Keratinocyte (primary cell): ENCODE measurements around the gene NHLRC2. TPM values are rescaled to one million over a fixed set of nuclear protein-coding genes. Genes with fewer than 3 reads are reported as not detected.

Source experiments
- DNase-seq: peaks from one replicate; pipeline ENCODE4 v3.0.0-alpha.2; 2011; ENCODE audit warnings: low read depth, missing footprints, low spot score
- FAIRE-seq: peaks from 2 replicates; lab custom pipeline; 2011; peaks lifted over from hg19 to GRCh38; lab: Jason Lieb, UNC
- H2AFZ ChIP-seq: 2 replicates; pipeline ENCODE4 v1.6.0; 2012; ENCODE audit warnings: low read length, control low read depth, inconsistent platforms; ENCODE audit not compliant: control insufficient read depth
- H3K27ac ChIP-seq: 2 replicates; pipeline ENCODE4 v1.5.1; 2011; ENCODE audit warnings: low read length; ENCODE audit not compliant: control insufficient read depth, insufficient read depth
- H3K27me3 ChIP-seq: 3 replicates; pipeline ENCODE4 v1.6.0; 2011; ENCODE audit warnings: low read length; ENCODE audit not compliant: control insufficient read depth, insufficient read depth; ENCODE audit errors: extremely low read depth
- H3K36me3 ChIP-seq, 2 experiments: 2 replicates in 1 of 2; 3 replicates in 1 of 2; pipeline ENCODE4 v1.5.1; 2011; ENCODE audit warnings: low read length in 2 of 2, mild to moderate bottlenecking in 1 of 2; ENCODE audit not compliant: control insufficient read depth in 2 of 2, insufficient read depth in 2 of 2; ENCODE audit errors: extremely low read depth in 1 of 2
- H3K4me1 ChIP-seq: 3 replicates; pipeline ENCODE4 v1.5.1; 2011; ENCODE audit warnings: low read length; ENCODE audit not compliant: control insufficient read depth, insufficient read depth; ENCODE audit errors: extremely low read depth
- H3K4me2 ChIP-seq: 3 replicates; pipeline ENCODE4 v1.6.0; 2011; ENCODE audit warnings: low read depth, low read length; ENCODE audit not compliant: control insufficient read depth, insufficient read depth; ENCODE audit errors: extremely low read depth
- H3K4me3 ChIP-seq, 3 experiments: fragments of 200-600 bp in 1 of 3; sonication (generic) in 1 of 3; 2 replicates in 2 of 3; 3 replicates in 1 of 3; pipeline ENCODE4 v1.5.1; 2011 to 2016; ENCODE audit warnings: low read length in 3 of 3, mild to moderate bottlenecking in 3 of 3, control low read depth in 2 of 3, inconsistent platforms in 1 of 3, low read depth in 1 of 3, mixed read lengths in 1 of 3, mixed run types in 1 of 3, moderate library complexity in 1 of 3; ENCODE audit not compliant: control insufficient read depth in 2 of 3, insufficient read depth in 2 of 3; ENCODE audit errors: extremely low read depth in 1 of 3
- H3K79me2 ChIP-seq: 2 replicates; pipeline ENCODE4 v1.6.0; 2012; ENCODE audit warnings: low read length; ENCODE audit not compliant: control insufficient read depth, insufficient read depth
- H3K9ac ChIP-seq: 3 replicates; pipeline ENCODE4 v1.6.0; 2011; ENCODE audit warnings: low read length; ENCODE audit not compliant: control insufficient read depth, insufficient read depth; ENCODE audit errors: extremely low read depth
- H3K9me1 ChIP-seq: 3 replicates; pipeline ENCODE4 v1.6.0; 2011; ENCODE audit warnings: low read length; ENCODE audit not compliant: control insufficient read depth, insufficient read depth; ENCODE audit errors: extremely low read depth
- H3K9me3 ChIP-seq: 2 replicates; pipeline ENCODE4 v1.5.1; 2012; ENCODE audit warnings: low read depth, low read length; ENCODE audit not compliant: control insufficient read depth
- H4K20me1 ChIP-seq: 3 replicates; pipeline ENCODE4 v1.6.0; 2011; ENCODE audit warnings: low read length; ENCODE audit not compliant: control insufficient read depth, insufficient read depth; ENCODE audit errors: extremely low read depth
- CTCF ChIP-seq, 3 experiments: IDR thresholded peaks in 1 of 3; conservative IDR thresholded peaks in 1 of 3; optimal IDR thresholded peaks in 1 of 3; 2 replicates in 2 of 3; 3 replicates in 1 of 3; pipeline versions ENCODE3 to v1.5.1; 2011; ENCODE audit warnings: low read length in 3 of 3, mild to moderate bottlenecking in 3 of 3, moderate library complexity in 2 of 3, control low read depth in 1 of 3, inconsistent platforms in 1 of 3; ENCODE audit not compliant: insufficient read depth in 2 of 3; ENCODE audit errors: extremely low read depth in 1 of 3
- EZH2 ChIP-seq: IDR thresholded peaks from one replicate; pipeline ENCODE4 v1.6.1; 2012; ENCODE audit warnings: inconsistent platforms, mild to moderate bottlenecking, low read length, moderate library complexity
- dilution Hi-C: fragments of 300-500 bp; cut with MboI; formaldehyde crosslinking; loops from one replicate; pipeline ENCODE4 v1.7.0; 2020; ENCODE audit warnings: low sequenced_read_pairs; ENCODE audit not compliant: extremely low pct_ligation_motif_present
- polyA plus RNA-seq, 5 experiments: library from polyadenylated mRNA; depleted of rRNA in 3 of 5; stranded (reverse) in 3 of 5; stranded (forward) in 1 of 5; unstranded in 1 of 5; fragments of >200 nt; gene quantifications; 1 replicate in 1 of 5; 2 replicates in 3 of 5; 3 replicates in 1 of 5; pipeline versions ENCODE4 v1.2.1 to v1.2.3, GENCODE V29; 2011 to 2012; ENCODE audit warnings: missing spikeins in 2 of 5, low read depth in 1 of 5, low replicate concordance in 1 of 5

Gene NHLRC2
- polyA plus RNA-seq, 1 donor (not counting 4 experiments of a cell fraction or from before 2014, with no cell fraction given), result 7.5 TPM

DNA sequence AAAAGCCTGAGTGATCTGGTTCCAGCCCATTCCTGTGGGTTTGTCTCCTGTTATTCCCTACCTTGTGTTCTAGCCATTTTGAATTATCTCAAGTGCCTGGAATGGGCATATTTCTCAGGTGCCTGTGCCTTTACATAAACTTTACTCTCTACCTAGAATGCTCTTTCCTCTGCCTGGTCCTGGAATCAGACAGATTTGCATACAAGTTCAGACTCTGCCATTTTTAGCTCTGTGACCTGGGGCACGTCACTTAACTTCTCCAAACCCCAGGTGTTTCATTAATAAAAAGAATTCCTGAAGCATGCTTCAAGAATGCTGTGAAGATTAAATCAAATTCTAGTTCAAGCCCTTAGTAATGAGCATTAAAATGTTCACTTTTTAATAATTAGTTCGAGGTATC lies 8.4 kb upstream of the NHLRC2 start:
- H3K27ac ChIP-seq, result no peak overlapping the region
- H2AFZ ChIP-seq, result no peak overlapping the region
- FAIRE-seq (no peak), DNase-seq (no peak)
- dilution Hi-C loops, result no loop called here
- no peaks in the 10 kb centered on the region for H3K4me1 ChIP-seq
- no peak overlapping the region for H3K4me2 ChIP-seq
- H3K27me3 ChIP-seq, result no peaks in the 10 kb centered on the region
- H3K9me3 ChIP-seq, result no peaks in the 10 kb centered on the region
- no peak overlapping the region for H3K4me3 ChIP-seq
- H4K20me1 ChIP-seq, result no peaks in the 10 kb centered on the region
- H3K36me3 ChIP-seq, result no peaks in the 10 kb centered on the region
- TF ChIP-seq EZH2 (no peak), CTCF (optimal IDR thresholded peaks at IDR 0.05 in 1 of 3, IDR thresholded peaks at IDR 0.05 in 1 of 3, conservative IDR thresholded peaks at IDR 0.05 in 1 of 3; ENCODE audit: extremely low read depth in 1 of 3, insufficient read depth in 2 of 3, low read length in 3 of 3) (no peak)
- no peaks in the 10 kb centered on the region for H3K79me2 ChIP-seq
- no peaks in the 10 kb centered on the region for H3K9me1 ChIP-seq
- H3K9ac ChIP-seq, result no peak overlapping the region

GRCh38 chr10:113849140-113849803 lies 5.2 kb upstream of the NHLRC2 start:
- no peaks in the 10 kb centered on the region for H3K9me3 ChIP-seq
- H3K4me2 ChIP-seq, result no peak overlapping the region
- dilution Hi-C loops, result no loop called here
- peaks cover 0 to 6% of the 10 kb centered on the region in 2 experiments for H3K36me3 ChIP-seq
- FAIRE-seq (no peak), DNase-seq (no peak)
- no peak overlapping the region for H3K9ac ChIP-seq
- H3K4me3 ChIP-seq, result no peak overlapping the region
- H3K27me3 ChIP-seq, result no peaks in the 10 kb centered on the region
- no peaks in the 10 kb centered on the region for H3K79me2 ChIP-seq
- peaks cover 10% of the 10 kb centered on the region for H3K4me1 ChIP-seq
- H2AFZ ChIP-seq, result no peak overlapping the region
- no peak for TF ChIP-seq CTCF (optimal IDR thresholded peaks at IDR 0.05 in 1 of 3, IDR thresholded peaks at IDR 0.05 in 1 of 3, conservative IDR thresholded peaks at IDR 0.05 in 1 of 3; ENCODE audit: extremely low read depth in 1 of 3, insufficient read depth in 2 of 3, low read length in 3 of 3)
- no peak for TF ChIP-seq EZH2
- no peak overlapping the region for H3K27ac ChIP-seq
- H3K9me1 ChIP-seq, result no peaks in the 10 kb centered on the region
- no peaks in the 10 kb centered on the region for H4K20me1 ChIP-seq
